KOPT-K1 (cell line): ENCODE measurements around the gene ZIC1.

Experiments used
- H3K27ac ChIP-seq: fragments of 200-600 bp; sonication (generic); 2 replicates; pipeline ENCODE4 v1.5.1; 2016; ENCODE audit warnings: antibody characterized with exemption, mild to moderate bottlenecking, low read depth, low read length; ENCODE audit not compliant: poor library complexity, severe bottlenecking
- H3K36me3 ChIP-seq: fragments of 200-600 bp; sonication (generic); 2 replicates; pipeline ENCODE4 v1.5.1; 2017; ENCODE audit warnings: antibody characterized with exemption, mild to moderate bottlenecking, low read length, moderate library complexity; ENCODE audit not compliant: insufficient read depth
- H3K9me3 ChIP-seq: fragments of 200-600 bp; sonication (generic); 2 replicates; pipeline ENCODE4 v1.5.1; 2017; ENCODE audit warnings: antibody characterized with exemption, low read length, mild to moderate bottlenecking; ENCODE audit not compliant: insufficient read depth, poor library complexity, severe bottlenecking

The ZIC1 gene

GRCh38 chr3:147418808-147419701 is 9.9 kb downstream of the ZIC1 start:
- Histone ChIP-seq H3K9me3 (peaks cover 10% of the 10 kb centered on the region), H3K27ac (no peak overlapping the region), H3K36me3 (no peaks in the 10 kb centered on the region)

GRCh38 chr3:147419781-147420224 is 10.6 kb downstream of the ZIC1 start:
- H3K36me3 ChIP-seq = no peaks in the 10 kb centered on the region
- no peak overlapping the region for H3K27ac ChIP-seq
- H3K9me3 ChIP-seq = peaks cover 10% of the 10 kb centered on the region

- no peak overlapping the region for H3K27ac ChIP-seq
- H3K36me3 ChIP-seq = no peaks in the 10 kb centered on the region
- peaks cover 10% of the 10 kb centered on the region for H3K9me3 ChIP-seq
Observed at GRCh38 chr3:147420353-147421183, 11.4 kb downstream of the ZIC1 start.

- peaks cover 10% of the 10 kb centered on the region for H3K9me3 ChIP-seq
- no peak overlapping the region for H3K27ac ChIP-seq
- no peaks in the 10 kb centered on the region for H3K36me3 ChIP-seq
Observed at GRCh38 chr3:147421184-147421912, 12.2 kb downstream of the ZIC1 start.

- no peak overlapping the region for H3K27ac ChIP-seq
- peaks cover 10% of the 10 kb centered on the region for H3K9me3 ChIP-seq
- no peaks in the 10 kb centered on the region for H3K36me3 ChIP-seq
Observed at GRCh38 chr3:147422196-147422595, 13.0 kb downstream of the ZIC1 start.

- Histone ChIP-seq H3K36me3 (no peaks in the 10 kb centered on the region), H3K27ac (no peak overlapping the region), H3K9me3 (peaks cover 10% of the 10 kb centered on the region)
Observed at GRCh38 chr3:147422601-147423536, 13.7 kb downstream of the ZIC1 start.

GRCh38 chr3:147423537-147423797 is 14.3 kb downstream of the ZIC1 start:
- Histone ChIP-seq H3K36me3 (no peaks in the 10 kb centered on the region), H3K27ac (no peak overlapping the region), H3K9me3 (peaks cover 10% of the 10 kb centered on the region)

GRCh38 chr3:147423798-147424580 is 14.8 kb downstream of the ZIC1 start:
- peaks cover 10% of the 10 kb centered on the region for H3K9me3 ChIP-seq
- H3K36me3 ChIP-seq = no peaks in the 10 kb centered on the region
- H3K27ac ChIP-seq = no peak overlapping the region

- H3K9me3 ChIP-seq = peaks cover 10% of the 10 kb centered on the region
- no peaks in the 10 kb centered on the region for H3K36me3 ChIP-seq
- H3K27ac ChIP-seq = no peak overlapping the region
Observed at GRCh38 chr3:147424581-147425387, 15.6 kb downstream of the ZIC1 start.

GRCh38 chr3:147425388-147425850 is 16.3 kb downstream of the ZIC1 start:
- Histone ChIP-seq H3K9me3 (peaks cover 10% of the 10 kb centered on the region), H3K27ac (no peak overlapping the region)

GRCh38 chr3:147426931-147427330 is 17.8 kb downstream of the ZIC1 start:
- Histone ChIP-seq H3K27ac (no peak overlapping the region), H3K36me3 (no peaks in the 10 kb centered on the region), H3K9me3 (no peaks in the 10 kb centered on the region)

More at GRCh38 chr3:147425388-147425850, 16.3 kb downstream of the ZIC1 start:
- no peaks in the 10 kb centered on the region for H3K36me3 ChIP-seq

- no peaks in the 10 kb centered on the region for H3K36me3 ChIP-seq
- no peak overlapping the region for H3K27ac ChIP-seq
- H3K9me3 ChIP-seq = no peaks in the 10 kb centered on the region
Observed at GRCh38 chr3:147427746-147428145, 18.6 kb downstream of the ZIC1 start.

GRCh38 chr3:147428326-147428725 is 19.2 kb downstream of the ZIC1 start:
- no peaks in the 10 kb centered on the region for H3K36me3 ChIP-seq
- H3K27ac ChIP-seq = no peak overlapping the region
- no peaks in the 10 kb centered on the region for H3K9me3 ChIP-seq
